ENCODE measurements around the gene ERCC4. TPM values are rescaled to one million over a fixed set of nuclear protein-coding genes. Genes with fewer than 3 reads are reported as not detected.

Gene ERCC4
- total RNA-seq, 1 donor from 2014 or later: 18.4 TPM

- Mint-ChIP-seq H3K27me3 (peaks cover 16% of the 10 kb centered on the region), H3K4me3 (no peak overlapping the region), H3K4me1 (peaks cover 4% of the 10 kb centered on the region), H3K27ac (no peak overlapping the region), H3K9me3 (peaks cover 9% of the 10 kb centered on the region), H3K36me3 (ENCODE audit: low read depth) (no peaks in the 10 kb centered on the region)
- DNase-seq: no peak
- intact Hi-C loops (cut with micrococcal nuclease): no loop called here
Measured at GRCh38 chr16:13970708-13971422, 50.9 kb downstream of the ERCC4 start.

GRCh38 chr16:13973321-13974023 is 53.5 kb downstream of the ERCC4 start:
- no peak for DNase-seq
- H3K27ac Mint-ChIP-seq: no peak overlapping the region
- H3K9me3 Mint-ChIP-seq: peaks cover 9% of the 10 kb centered on the region
- H3K4me1 Mint-ChIP-seq: peaks cover 4% of the 10 kb centered on the region
- intact Hi-C loops (cut with micrococcal nuclease): no loop called here
- no peaks in the 10 kb centered on the region for H3K27me3 Mint-ChIP-seq
- no peak overlapping the region for H3K4me3 Mint-ChIP-seq
- H3K36me3 Mint-ChIP-seq (ENCODE audit: low read depth): no peaks in the 10 kb centered on the region

- Mint-ChIP-seq H3K27me3 (no peaks in the 10 kb centered on the region), H3K36me3 (ENCODE audit: low read depth) (no peaks in the 10 kb centered on the region), H3K4me1 (no peaks in the 10 kb centered on the region), H3K4me3 (no peak overlapping the region), H3K27ac (no peak overlapping the region), H3K9me3 (peaks cover 13% of the 10 kb centered on the region)
- intact Hi-C loops (cut with micrococcal nuclease): no loop called here
- DNase-seq: no peak
Measured at GRCh38 chr16:13977177-13977576, 57.2 kb downstream of the ERCC4 start.

GRCh38 chr16:13982451-13982850 is 62.5 kb downstream of the ERCC4 start:
- Mint-ChIP-seq H3K4me3 (no peak overlapping the region), H3K9me3 (peaks cover 4% of the 10 kb centered on the region), H3K4me1 (no peaks in the 10 kb centered on the region), H3K27ac (no peak overlapping the region), H3K36me3 (ENCODE audit: low read depth) (no peaks in the 10 kb centered on the region), H3K27me3 (no peaks in the 10 kb centered on the region)
- intact Hi-C loops (cut with micrococcal nuclease): no loop called here
- DNase-seq: no peak

- no peak overlapping the region for H3K4me3 Mint-ChIP-seq
- H3K9me3 Mint-ChIP-seq: peaks cover 4% of the 10 kb centered on the region
- DNase-seq: no peak
- H3K27me3 Mint-ChIP-seq: no peaks in the 10 kb centered on the region
- H3K36me3 Mint-ChIP-seq (ENCODE audit: low read depth): no peaks in the 10 kb centered on the region
- H3K27ac Mint-ChIP-seq: no peak overlapping the region
- H3K4me1 Mint-ChIP-seq: no peaks in the 10 kb centered on the region
- intact Hi-C loops (cut with micrococcal nuclease): no loop called here
Measured at GRCh38 chr16:13983625-13984024, 63.7 kb downstream of the ERCC4 start.

GRCh38 chr16:13984794-13985193 is 64.8 kb downstream of the ERCC4 start:
- intact Hi-C loops (cut with micrococcal nuclease): no loop called here
- Mint-ChIP-seq H3K36me3 (ENCODE audit: low read depth) (no peaks in the 10 kb centered on the region), H3K27me3 (no peaks in the 10 kb centered on the region), H3K4me3 (no peak overlapping the region), H3K9me3 (peaks cover 4% of the 10 kb centered on the region), H3K27ac (no peak overlapping the region), H3K4me1 (no peaks in the 10 kb centered on the region)
- DNase-seq: no peak

- DNase-seq: no peak
- Mint-ChIP-seq H3K9me3 (no peaks in the 10 kb centered on the region), H3K27me3 (no peaks in the 10 kb centered on the region), H3K4me1 (no peaks in the 10 kb centered on the region), H3K4me3 (no peak overlapping the region), H3K27ac (no peak overlapping the region), H3K36me3 (ENCODE audit: low read depth) (no peaks in the 10 kb centered on the region)
- intact Hi-C loops (cut with micrococcal nuclease): no loop called here
Measured at GRCh38 chr16:13988038-13988437, 68.1 kb downstream of the ERCC4 start.

- Mint-ChIP-seq H3K9me3 (no peaks in the 10 kb centered on the region), H3K27me3 (no peaks in the 10 kb centered on the region), H3K4me3 (no peak overlapping the region), H3K27ac (no peak overlapping the region), H3K36me3 (ENCODE audit: low read depth) (no peaks in the 10 kb centered on the region), H3K4me1 (no peaks in the 10 kb centered on the region)
- no peak for DNase-seq
- intact Hi-C loops (cut with micrococcal nuclease): no loop called here
Measured at GRCh38 chr16:13992322-13992721, 72.4 kb downstream of the ERCC4 start.

GRCh38 chr16:13992976-13993375 is 73.0 kb downstream of the ERCC4 start:
- H3K36me3 Mint-ChIP-seq (ENCODE audit: low read depth): no peaks in the 10 kb centered on the region
- no peaks in the 10 kb centered on the region for H3K9me3 Mint-ChIP-seq
- intact Hi-C loops (cut with micrococcal nuclease): no loop called here
- no peaks in the 10 kb centered on the region for H3K27me3 Mint-ChIP-seq
- DNase-seq: no peak
- H3K4me1 Mint-ChIP-seq: peaks cover 3% of the 10 kb centered on the region
- H3K4me3 Mint-ChIP-seq: no peak overlapping the region
- H3K27ac Mint-ChIP-seq: no peak overlapping the region

- Mint-ChIP-seq H3K36me3 (ENCODE audit: low read depth) (no peaks in the 10 kb centered on the region), H3K4me3 (no peak overlapping the region)
Measured at GRCh38 chr16:13994239-13995106, 74.5 kb downstream of the ERCC4 start.

GRCh38 chr16:13995194-13995593 is 75.2 kb downstream of the ERCC4 start:
- intact Hi-C loops (cut with micrococcal nuclease): no loop called here
- Mint-ChIP-seq H3K9me3 (no peaks in the 10 kb centered on the region), H3K4me3 (no peak overlapping the region), H3K27ac (no peak overlapping the region), H3K27me3 (no peaks in the 10 kb centered on the region), H3K36me3 (ENCODE audit: low read depth) (no peaks in the 10 kb centered on the region), H3K4me1 (peaks cover 10% of the 10 kb centered on the region)
- DNase-seq: no peak

More at GRCh38 chr16:13994239-13995106, 74.5 kb downstream of the ERCC4 start:
- Mint-ChIP-seq H3K27ac (no peak overlapping the region), H3K9me3 (no peaks in the 10 kb centered on the region), H3K4me1 (peaks cover 10% of the 10 kb centered on the region), H3K27me3 (no peaks in the 10 kb centered on the region)
- DNase-seq: no peak
- intact Hi-C loops (cut with micrococcal nuclease): no loop called here

- Mint-ChIP-seq H3K4me3 (no peak overlapping the region), H3K27ac (no peak overlapping the region), H3K4me1 (peaks cover 10% of the 10 kb centered on the region), H3K36me3 (ENCODE audit: low read depth) (no peaks in the 10 kb centered on the region), H3K9me3 (no peaks in the 10 kb centered on the region), H3K27me3 (no peaks in the 10 kb centered on the region)
- intact Hi-C loops (cut with micrococcal nuclease): no loop called here
- no peak for DNase-seq
Measured at GRCh38 chr16:13996778-13997288, 76.9 kb downstream of the ERCC4 start.

GRCh38 chr16:13997526-13997925 is 77.6 kb downstream of the ERCC4 start:
- no peak overlapping the region for H3K4me3 Mint-ChIP-seq
- no peaks in the 10 kb centered on the region for H3K36me3 Mint-ChIP-seq (ENCODE audit: low read depth)
- H3K27ac Mint-ChIP-seq: peak overlapping the region; percentile 4
- peaks cover 12% of the 10 kb centered on the region for H3K4me1 Mint-ChIP-seq
- H3K9me3 Mint-ChIP-seq: no peaks in the 10 kb centered on the region
- DNase-seq: no peak
- intact Hi-C loops (cut with micrococcal nuclease): no loop called here
- no peaks in the 10 kb centered on the region for H3K27me3 Mint-ChIP-seq

GRCh38 chr16:13997933-13998332 is 78.0 kb downstream of the ERCC4 start:
- peaks cover 2% of the 10 kb centered on the region for H3K27me3 Mint-ChIP-seq
- DNase-seq: peak; percentile 59
- H3K4me3 Mint-ChIP-seq: no peak overlapping the region
- H3K27ac Mint-ChIP-seq: peak overlapping the region; percentile 4
- intact Hi-C loops (cut with micrococcal nuclease): no loop called here
- no peaks in the 10 kb centered on the region for H3K36me3 Mint-ChIP-seq (ENCODE audit: low read depth)
- no peaks in the 10 kb centered on the region for H3K9me3 Mint-ChIP-seq
- peaks cover 15% of the 10 kb centered on the region for H3K4me1 Mint-ChIP-seq

Data from activated CD4-positive, alpha-beta T cell treated with anti-CD3 and anti-CD28 coated beads, Interleukin-2, amount 10 ng/mL, durations not matched to agents 24 days and 14 days (primary cell).